ENCODE results near the gene OTUB2. TPM values are rescaled to one million over a fixed set of nuclear protein-coding genes. Genes with fewer than 3 reads are reported as not detected.

Gene OTUB2
- total RNA-seq, 1 donor from 2014 or later: 1.9 TPM

GRCh38 chr14:94018308-94018707, 7.8 kb upstream of the OTUB2 start:
- H3K27ac ChIP-seq: no peak overlapping the region
- H3K4me1 ChIP-seq: no peaks in the 10 kb centered on the region
- no peaks in the 10 kb centered on the region for H3K27me3 ChIP-seq (ENCODE audit: low read depth)
- H3K9me3 ChIP-seq: no peaks in the 10 kb centered on the region
- intact Hi-C loops (cut with DNase I): no loop called here
- DNase-seq (no peak), ATAC-seq (no peak)
- TF ChIP-seq CTCF (IDR thresholded peaks at IDR 0.05): no peak
- no peak overlapping the region for H3K4me3 ChIP-seq
- no peaks in the 10 kb centered on the region for H3K36me3 ChIP-seq

- ATAC-seq (no peak), DNase-seq (no peak)
- Histone ChIP-seq H3K4me1 (no peaks in the 10 kb centered on the region), H3K36me3 (no peaks in the 10 kb centered on the region), H3K27me3 (ENCODE audit: low read depth) (no peaks in the 10 kb centered on the region), H3K9me3 (no peaks in the 10 kb centered on the region), H3K27ac (no peak overlapping the region), H3K4me3 (no peak overlapping the region)
- intact Hi-C loops (cut with DNase I): no loop called here
- TF ChIP-seq CTCF (IDR thresholded peaks at IDR 0.05): no peak
These were observed 6.8 kb upstream of the OTUB2 start for GRCh38 chr14:94019329-94019728.

- Histone ChIP-seq H3K36me3 (no peaks in the 10 kb centered on the region), H3K9me3 (no peaks in the 10 kb centered on the region), H3K27ac (no peak overlapping the region), H3K4me1 (no peaks in the 10 kb centered on the region), H3K27me3 (ENCODE audit: low read depth) (no peaks in the 10 kb centered on the region), H3K4me3 (no peak overlapping the region)
- intact Hi-C loops (cut with DNase I): no loop called here
- no peak for TF ChIP-seq CTCF (IDR thresholded peaks at IDR 0.05)
- no peak for ATAC-seq
- no peak for DNase-seq
These were observed 5.9 kb upstream of the OTUB2 start for GRCh38 chr14:94020267-94020666.

GRCh38 chr14:94021001-94021400, 5.1 kb upstream of the OTUB2 start:
- H3K27ac ChIP-seq: no peak overlapping the region
- H3K4me1 ChIP-seq: no peaks in the 10 kb centered on the region
- no peak overlapping the region for H3K4me3 ChIP-seq
- no peak for TF ChIP-seq CTCF (IDR thresholded peaks at IDR 0.05)
- H3K9me3 ChIP-seq: no peaks in the 10 kb centered on the region
- ATAC-seq (no peak), DNase-seq (no peak)
- H3K27me3 ChIP-seq (ENCODE audit: low read depth): no peaks in the 10 kb centered on the region
- intact Hi-C loops (cut with DNase I): no loop called here
- H3K36me3 ChIP-seq: no peaks in the 10 kb centered on the region

GRCh38 chr14:94021416-94022157, 4.6 kb upstream of the OTUB2 start:
- H3K36me3 ChIP-seq: no peaks in the 10 kb centered on the region
- H3K4me3 ChIP-seq: no peak overlapping the region
- H3K27me3 ChIP-seq (ENCODE audit: low read depth): no peaks in the 10 kb centered on the region
- H3K9me3 ChIP-seq: no peaks in the 10 kb centered on the region
- no peak for ATAC-seq
- no peak overlapping the region for H3K27ac ChIP-seq
- H3K4me1 ChIP-seq: no peaks in the 10 kb centered on the region
- no peak for TF ChIP-seq CTCF (IDR thresholded peaks at IDR 0.05)
- intact Hi-C loops (cut with DNase I): no loop called here
- no peak for DNase-seq

Measured in lower lobe of right lung (tissue), 2 donors.